ENCODE results near the gene TFDP3.

- TF ChIP-seq CTCF (IDR thresholded peaks at IDR 0.05) (no peak), ZFX (IDR thresholded peaks at IDR 0.05; ENCODE audit: borderline replicate concordance) (no peak)
Measured at GRCh38 chrX:133251204-133251603, 33.0 kb upstream of the TFDP3 start.

Measured in 22Rv1 (cell line).